ENCODE data around the gene ASXL2.

Gene ASXL2

GRCh38 chr2:25722224-25722623 lies 156.1 kb downstream of the ASXL2 start:
- H3K79me2 ChIP-seq (ENCODE audit: control insufficient read depth, insufficient read depth, low read length), result no peaks in the 10 kb centered on the region
- H3K56ac ChIP-seq (ENCODE audit: low read length), result no peak overlapping the region
- no peak overlapping the region for H3K4me2 ChIP-seq (ENCODE audit: low read length)
- H3K23ac ChIP-seq (ENCODE audit: low read length), result no peak overlapping the region
- no peak overlapping the region for H2AK5ac ChIP-seq (ENCODE audit: low read length)
- no peak overlapping the region for H4K8ac ChIP-seq (ENCODE audit: low read depth, low read length)
- H3K4me1 ChIP-seq (ENCODE audit: control insufficient read depth, low read depth, low read length), result no peaks in the 10 kb centered on the region
- H2BK15ac ChIP-seq (replicated peaks; ENCODE audit: low read depth), result no peak overlapping the region
- no CpG with 5 or more reads among the region's 3 CpGs for WGBS (ENCODE audit: extremely low coverage, insufficient coverage, low lambda C conversion rate)
- H3K79me1 ChIP-seq (ENCODE audit: low read length), result no peaks in the 10 kb centered on the region
- no peak overlapping the region for H2BK120ac ChIP-seq (ENCODE audit: low read depth, low read length)
- H3K27ac ChIP-seq (ENCODE audit: low read depth, low read length), result no peak overlapping the region
- H3K36me3 ChIP-seq (ENCODE audit: control insufficient read depth, insufficient read depth, low read length), result no peaks in the 10 kb centered on the region
- H3K9ac ChIP-seq (ENCODE audit: low read length), result no peak overlapping the region
- no peak overlapping the region for H3K4ac ChIP-seq (ENCODE audit: low read depth, low read length)
- H3K27me3 ChIP-seq (ENCODE audit: insufficient read depth, low read length, poor library complexity), result no peaks in the 10 kb centered on the region
- no peak overlapping the region for H3K18ac ChIP-seq (ENCODE audit: low read length)
- H3K4me3 ChIP-seq (ENCODE audit: low read length), result no peak overlapping the region
- no peak overlapping the region for H4K5ac ChIP-seq (ENCODE audit: low read length)
- DNase-seq, result no peak
- H2BK5ac ChIP-seq (ENCODE audit: low read length), result no peak overlapping the region

GRCh38 chr2:25720575-25720974 lies 157.7 kb downstream of the ASXL2 start:
- H3K23ac ChIP-seq (ENCODE audit: low read length), result no peak overlapping the region
- H3K79me2 ChIP-seq (ENCODE audit: control insufficient read depth, insufficient read depth, low read length), result no peaks in the 10 kb centered on the region
- no peaks in the 10 kb centered on the region for H3K79me1 ChIP-seq (ENCODE audit: low read length)
- no peak overlapping the region for H2AK5ac ChIP-seq (ENCODE audit: low read length)
- no peak overlapping the region for H3K4me2 ChIP-seq (ENCODE audit: low read length)
- no peak overlapping the region for H2BK15ac ChIP-seq (replicated peaks; ENCODE audit: low read depth)
- no peaks in the 10 kb centered on the region for H3K36me3 ChIP-seq (ENCODE audit: control insufficient read depth, insufficient read depth, low read length)
- no peak overlapping the region for H2BK5ac ChIP-seq (ENCODE audit: low read length)
- H3K18ac ChIP-seq (ENCODE audit: low read length), result no peak overlapping the region
- no peak for DNase-seq
- no peak overlapping the region for H2BK120ac ChIP-seq (ENCODE audit: low read depth, low read length)
- H3K4me3 ChIP-seq (ENCODE audit: low read length), result no peak overlapping the region
- H3K9ac ChIP-seq (ENCODE audit: low read length), result no peak overlapping the region
- H3K27ac ChIP-seq (ENCODE audit: low read depth, low read length), result no peak overlapping the region
- no peak overlapping the region for H3K56ac ChIP-seq (ENCODE audit: low read length)
- H4K5ac ChIP-seq (ENCODE audit: low read length), result no peak overlapping the region
- H3K4me1 ChIP-seq (ENCODE audit: control insufficient read depth, low read depth, low read length), result no peaks in the 10 kb centered on the region
- no peak overlapping the region for H3K4ac ChIP-seq (ENCODE audit: low read depth, low read length)
- no CpG with 5 or more reads among the region's 1 CpG for whole genome bisulfite sequencing (ENCODE audit: extremely low coverage, insufficient coverage, low lambda C conversion rate)
- no peaks in the 10 kb centered on the region for H3K27me3 ChIP-seq (ENCODE audit: insufficient read depth, low read length, poor library complexity)
- no peak overlapping the region for H4K8ac ChIP-seq (ENCODE audit: low read depth, low read length)

- no peak overlapping the region for H3K18ac ChIP-seq (ENCODE audit: low read length)
- no CpG with 5 or more reads among the region's 1 CpG for WGBS (ENCODE audit: extremely low coverage, insufficient coverage, low lambda C conversion rate)
- H4K8ac ChIP-seq (ENCODE audit: low read depth, low read length), result no peak overlapping the region
- no peaks in the 10 kb centered on the region for H3K27me3 ChIP-seq (ENCODE audit: insufficient read depth, low read length, poor library complexity)
- H3K4ac ChIP-seq (ENCODE audit: low read depth, low read length), result no peak overlapping the region
- H2BK5ac ChIP-seq (ENCODE audit: low read length), result no peak overlapping the region
- no peak overlapping the region for H3K56ac ChIP-seq (ENCODE audit: low read length)
- H3K79me2 ChIP-seq (ENCODE audit: control insufficient read depth, insufficient read depth, low read length), result no peaks in the 10 kb centered on the region
- no peak overlapping the region for H2AK5ac ChIP-seq (ENCODE audit: low read length)
- H2BK120ac ChIP-seq (ENCODE audit: low read depth, low read length), result no peak overlapping the region
- H2BK15ac ChIP-seq (replicated peaks; ENCODE audit: low read depth), result no peak overlapping the region
- no peak overlapping the region for H3K9ac ChIP-seq (ENCODE audit: low read length)
- H4K5ac ChIP-seq (ENCODE audit: low read length), result no peak overlapping the region
- H3K4me2 ChIP-seq (ENCODE audit: low read length), result no peak overlapping the region
- no peak overlapping the region for H3K27ac ChIP-seq (ENCODE audit: low read depth, low read length)
- no peak overlapping the region for H3K4me3 ChIP-seq (ENCODE audit: low read length)
- peak; percentile 42 for DNase-seq
- no peak overlapping the region for H3K23ac ChIP-seq (ENCODE audit: low read length)
- no peaks in the 10 kb centered on the region for H3K36me3 ChIP-seq (ENCODE audit: control insufficient read depth, insufficient read depth, low read length)
- no peaks in the 10 kb centered on the region for H3K79me1 ChIP-seq (ENCODE audit: low read length)
- no peaks in the 10 kb centered on the region for H3K4me1 ChIP-seq (ENCODE audit: control insufficient read depth, low read depth, low read length)
Measured at GRCh38 chr2:25714740-25715139, 163.5 kb downstream of the ASXL2 start.

GRCh38 chr2:25712455-25712854 lies 165.8 kb downstream of the ASXL2 start:
- H3K9ac ChIP-seq (ENCODE audit: low read length), result no peak overlapping the region

GRCh38 chr2:25711675-25712354 lies 166.5 kb downstream of the ASXL2 start:
- WGBS (ENCODE audit: extremely low coverage, insufficient coverage, low lambda C conversion rate), result no CpG with 5 or more reads among the region's 12 CpGs
- no peak overlapping the region for H3K4me3 ChIP-seq (ENCODE audit: low read length)

More at GRCh38 chr2:25712455-25712854, 165.8 kb downstream of the ASXL2 start:
- Histone ChIP-seq H3K56ac (ENCODE audit: low read length) (no peak overlapping the region), H3K4me3 (ENCODE audit: low read length) (no peak overlapping the region), H3K79me2 (ENCODE audit: control insufficient read depth, insufficient read depth, low read length) (no peaks in the 10 kb centered on the region), H4K5ac (ENCODE audit: low read length) (no peak overlapping the region), H3K79me1 (ENCODE audit: low read length) (no peaks in the 10 kb centered on the region), H2AK5ac (ENCODE audit: low read length) (no peak overlapping the region), H2BK5ac (ENCODE audit: low read length) (no peak overlapping the region), H3K4ac (ENCODE audit: low read depth, low read length) (no peak overlapping the region), H3K4me2 (ENCODE audit: low read length) (no peak overlapping the region), H2BK15ac (replicated peaks; ENCODE audit: low read depth) (no peak overlapping the region), H3K4me1 (ENCODE audit: control insufficient read depth, low read depth, low read length) (no peaks in the 10 kb centered on the region), H3K23ac (ENCODE audit: low read length) (no peak overlapping the region), H2BK120ac (ENCODE audit: low read depth, low read length) (no peak overlapping the region), H3K36me3 (ENCODE audit: control insufficient read depth, insufficient read depth, low read length) (no peaks in the 10 kb centered on the region), H3K27ac (ENCODE audit: low read depth, low read length) (no peak overlapping the region), H3K18ac (ENCODE audit: low read length) (no peak overlapping the region), H3K27me3 (ENCODE audit: insufficient read depth, low read length, poor library complexity) (no peaks in the 10 kb centered on the region), H4K8ac (ENCODE audit: low read depth, low read length) (no peak overlapping the region)
- DNase-seq, result no peak
- no CpG with 5 or more reads among the region's 5 CpGs for WGBS (ENCODE audit: extremely low coverage, insufficient coverage, low lambda C conversion rate)

GRCh38 chr2:25710750-25711149 lies 167.5 kb downstream of the ASXL2 start:
- no peak overlapping the region for H3K4me2 ChIP-seq (ENCODE audit: low read length)
- H3K4me1 ChIP-seq (ENCODE audit: control insufficient read depth, low read depth, low read length), result no peaks in the 10 kb centered on the region
- H2BK15ac ChIP-seq (replicated peaks; ENCODE audit: low read depth), result no peak overlapping the region
- no peaks in the 10 kb centered on the region for H3K79me1 ChIP-seq (ENCODE audit: low read length)
- H3K56ac ChIP-seq (ENCODE audit: low read length), result no peak overlapping the region
- no peak for DNase-seq
- no peak overlapping the region for H3K27ac ChIP-seq (ENCODE audit: low read depth, low read length)
- no peak overlapping the region for H4K5ac ChIP-seq (ENCODE audit: low read length)
- H3K4ac ChIP-seq (ENCODE audit: low read depth, low read length), result no peak overlapping the region
- H2AK5ac ChIP-seq (ENCODE audit: low read length), result no peak overlapping the region
- no peak overlapping the region for H2BK5ac ChIP-seq (ENCODE audit: low read length)
- no peak overlapping the region for H3K9ac ChIP-seq (ENCODE audit: low read length)
- H3K23ac ChIP-seq (ENCODE audit: low read length), result no peak overlapping the region
- WGBS (ENCODE audit: extremely low coverage, insufficient coverage, low lambda C conversion rate), result no CpG with 5 or more reads among the region's 3 CpGs
- no peak overlapping the region for H4K8ac ChIP-seq (ENCODE audit: low read depth, low read length)
- no peaks in the 10 kb centered on the region for H3K27me3 ChIP-seq (ENCODE audit: insufficient read depth, low read length, poor library complexity)
- H3K4me3 ChIP-seq (ENCODE audit: low read length), result no peak overlapping the region
- no peak overlapping the region for H3K18ac ChIP-seq (ENCODE audit: low read length)
- H3K79me2 ChIP-seq (ENCODE audit: control insufficient read depth, insufficient read depth, low read length), result no peaks in the 10 kb centered on the region
- H3K36me3 ChIP-seq (ENCODE audit: control insufficient read depth, insufficient read depth, low read length), result no peaks in the 10 kb centered on the region
- H2BK120ac ChIP-seq (ENCODE audit: low read depth, low read length), result no peak overlapping the region

More at GRCh38 chr2:25711675-25712354, 166.5 kb downstream of the ASXL2 start:
- no peak for DNase-seq
- Histone ChIP-seq H3K27me3 (ENCODE audit: insufficient read depth, low read length, poor library complexity) (no peaks in the 10 kb centered on the region), H4K5ac (ENCODE audit: low read length) (no peak overlapping the region), H3K56ac (ENCODE audit: low read length) (no peak overlapping the region), H2BK5ac (ENCODE audit: low read length) (no peak overlapping the region), H3K79me1 (ENCODE audit: low read length) (no peaks in the 10 kb centered on the region), H3K23ac (ENCODE audit: low read length) (no peak overlapping the region), H3K9ac (ENCODE audit: low read length) (no peak overlapping the region), H3K4me1 (ENCODE audit: control insufficient read depth, low read depth, low read length) (no peaks in the 10 kb centered on the region), H4K8ac (ENCODE audit: low read depth, low read length) (no peak overlapping the region), H3K4me2 (ENCODE audit: low read length) (no peak overlapping the region), H2BK120ac (ENCODE audit: low read depth, low read length) (no peak overlapping the region), H2BK15ac (replicated peaks; ENCODE audit: low read depth) (no peak overlapping the region), H3K18ac (ENCODE audit: low read length) (no peak overlapping the region), H3K4ac (ENCODE audit: low read depth, low read length) (no peak overlapping the region), H3K79me2 (ENCODE audit: control insufficient read depth, insufficient read depth, low read length) (no peaks in the 10 kb centered on the region), H2AK5ac (ENCODE audit: low read length) (no peak overlapping the region), H3K36me3 (ENCODE audit: control insufficient read depth, insufficient read depth, low read length) (no peaks in the 10 kb centered on the region), H3K27ac (ENCODE audit: low read depth, low read length) (no peak overlapping the region)
